ENCODE measurements around the gene SLC47A2.

DNA sequence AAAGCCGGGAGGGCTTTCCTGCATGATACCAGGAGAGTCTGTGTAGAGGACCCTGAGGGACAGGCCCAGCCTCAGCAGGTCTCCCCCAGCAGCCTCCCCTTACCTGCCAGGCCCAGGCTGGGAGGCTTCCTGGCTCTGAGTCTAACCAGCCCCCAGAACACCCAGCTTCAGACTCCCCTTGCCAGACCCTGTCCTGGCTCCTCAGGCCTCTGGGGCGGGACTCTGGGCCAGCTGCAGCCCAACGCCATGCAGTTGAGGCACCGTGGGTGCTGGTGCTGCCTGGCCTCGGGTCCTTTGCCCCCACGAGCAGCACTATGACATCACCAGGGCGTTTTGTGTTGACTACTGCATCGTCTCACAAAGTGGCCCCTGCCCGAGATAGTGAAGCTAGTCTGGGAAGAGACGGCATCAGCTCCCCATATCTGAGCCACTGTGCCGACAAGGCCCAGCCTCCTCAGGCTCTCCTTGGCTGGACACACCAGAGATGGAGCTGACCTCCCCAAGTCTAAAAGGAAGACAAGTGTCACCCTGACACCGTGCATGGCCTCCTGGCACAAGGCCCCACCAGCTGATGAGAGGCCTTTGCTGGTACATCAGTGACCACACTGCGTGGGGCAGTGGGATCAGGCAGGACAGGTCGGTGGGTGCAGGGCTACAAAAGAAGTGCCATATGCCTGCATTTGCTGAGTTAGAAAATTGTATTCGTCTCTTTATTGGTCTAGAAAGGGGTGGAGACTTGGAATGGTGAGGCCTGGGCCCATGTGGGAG lies 21.1 kb upstream of the SLC47A2 start:
- no peak for TF ChIP-seq POLR2A (IDR thresholded peaks at IDR 0.05)
- TF ChIP-seq, protein P1, sequence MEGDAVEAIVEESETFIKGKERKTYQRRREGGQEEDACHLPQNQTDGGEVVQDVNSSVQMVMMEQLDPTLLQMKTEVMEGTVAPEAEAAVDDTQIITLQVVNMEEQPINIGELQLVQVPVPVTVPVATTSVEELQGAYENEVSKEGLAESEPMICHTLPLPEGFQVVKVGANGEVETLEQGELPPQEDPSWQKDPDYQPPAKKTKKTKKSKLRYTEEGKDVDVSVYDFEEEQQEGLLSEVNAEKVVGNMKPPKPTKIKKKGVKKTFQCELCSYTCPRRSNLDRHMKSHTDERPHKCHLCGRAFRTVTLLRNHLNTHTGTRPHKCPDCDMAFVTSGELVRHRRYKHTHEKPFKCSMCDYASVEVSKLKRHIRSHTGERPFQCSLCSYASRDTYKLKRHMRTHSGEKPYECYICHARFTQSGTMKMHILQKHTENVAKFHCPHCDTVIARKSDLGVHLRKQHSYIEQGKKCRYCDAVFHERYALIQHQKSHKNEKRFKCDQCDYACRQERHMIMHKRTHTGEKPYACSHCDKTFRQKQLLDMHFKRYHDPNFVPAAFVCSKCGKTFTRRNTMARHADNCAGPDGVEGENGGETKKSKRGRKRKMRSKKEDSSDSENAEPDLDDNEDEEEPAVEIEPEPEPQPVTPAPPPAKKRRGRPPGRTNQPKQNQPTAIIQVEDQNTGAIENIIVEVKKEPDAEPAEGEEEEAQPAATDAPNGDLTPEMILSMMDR (IDR thresholded peaks at IDR 0.05) = no peak
